Natural killer cell treated with Interleukin-12 subunit alpha and Interleukin-12 subunit beta and Interleukin-15 and Interleukin-18, amount 100 ng/mL, for 72 hours (primary cell): ENCODE results near the gene TIMM44. TPM values are rescaled to one million over a fixed set of nuclear protein-coding genes. Genes with fewer than 3 reads are reported as not detected.
"Not testable (repeated sequence)": the region's sequence is repeated elsewhere in the genome, so short reads cannot be mapped to it uniquely, and the experiment has no call there.

Source experiments
- ATAC-seq, 2 donors: fragments of 150-1000 bp; cut with Tn5 transposase in 1 of 2; sonication (Bioruptor Pico), chemical (Tn5 transposase) in 1 of 2; 2 replicates each; pipeline ENCODE4 v1.10.0; 2021
- DNase-seq: peaks from one replicate; pipeline ENCODE4 v3.0.0; 2022; ENCODE audit warnings: low spot score
- H3K27ac Mint-ChIP-seq, 2 donors: 1 replicate in 1 of 2; 2 replicates in 1 of 2; pipeline ENCODE4 v1.8.0; 2022; ENCODE audit warnings: mixed read lengths in 2 of 2, mild to moderate bottlenecking in 1 of 2, moderate library complexity in 1 of 2
- H3K27me3 Mint-ChIP-seq, 2 donors: 1 replicate in 1 of 2; 2 replicates in 1 of 2; pipeline ENCODE4 v1.8.0; 2022; ENCODE audit warnings: mixed read lengths in 2 of 2
- H3K36me3 Mint-ChIP-seq: one replicate; pipeline ENCODE4 v1.8.0; 2022; ENCODE audit warnings: mixed read lengths
- H3K4me1 Mint-ChIP-seq, 2 donors: 1 replicate in 1 of 2; 2 replicates in 1 of 2; pipeline ENCODE4 v1.8.0; 2022; ENCODE audit warnings: low read depth in 2 of 2, mixed read lengths in 2 of 2, mild to moderate bottlenecking in 1 of 2
- H3K4me3 Mint-ChIP-seq: one replicate; pipeline ENCODE4 v1.8.0; 2022; ENCODE audit warnings: mixed read lengths
- H3K9me3 Mint-ChIP-seq: 2 replicates; pipeline ENCODE4 v1.8.0; 2022; ENCODE audit warnings: mixed read lengths
- total RNA-seq, 2 donors: library from RNA; stranded (reverse); gene quantifications; one replicate each; pipeline ENCODE4 v1.2.3, GENCODE V29; 2022

Gene TIMM44
- total RNA-seq, 2 donors from 2014 or later = 76.0 to 126 TPM

GRCh38 chr19:7947939-7948338 lies 4.5 kb upstream of the TIMM44 start:
- Mint-ChIP-seq H3K4me3 (no peak overlapping the region), H3K4me1 (peaks cover 16 to 17% of the 10 kb centered on the region in 2 donors), H3K27ac (no peak overlapping the region), H3K36me3 (no peaks in the 10 kb centered on the region), H3K9me3 (no peaks in the 10 kb centered on the region), H3K27me3 (no peaks in the 10 kb centered on the region)
- ATAC-seq (no peak), DNase-seq (no peak)

GRCh38 chr19:7944177-7944761 lies 803 bp upstream of the TIMM44 start:
- ATAC-seq = peak; percentile 54 to 57
- peak overlapping the region; percentile 97 for H3K4me3 Mint-ChIP-seq
- peak; percentile 82 for DNase-seq
- H3K27ac Mint-ChIP-seq = peak overlapping the region; percentile 88 to 92
- H3K4me1 Mint-ChIP-seq = peaks cover 23 to 25% of the 10 kb centered on the region in 2 donors
- H3K27me3 Mint-ChIP-seq = no peaks in the 10 kb centered on the region
- no peaks in the 10 kb centered on the region for H3K9me3 Mint-ChIP-seq
- H3K36me3 Mint-ChIP-seq = no peaks in the 10 kb centered on the region

GRCh38 chr19:7942981-7943443 lies 454 bp downstream of the TIMM44 start:
- Mint-ChIP-seq H3K36me3 (peaks cover 6% of the 10 kb centered on the region), H3K27ac (peak overlapping the region; percentile 88 to 92), H3K4me1 (peaks cover 23 to 25% of the 10 kb centered on the region in 2 donors), H3K4me3 (peak overlapping the region; percentile 97), H3K27me3 (no peaks in the 10 kb centered on the region), H3K9me3 (no peaks in the 10 kb centered on the region)
- ATAC-seq = peak in 1 of 2 donors; percentile 9
- no peak for DNase-seq

- Mint-ChIP-seq H3K9me3 (no peaks in the 10 kb centered on the region), H3K36me3 (peaks cover 6% of the 10 kb centered on the region), H3K27ac (peak overlapping the region in 1 of 2 donors; percentile 92), H3K4me3 (peak overlapping the region; percentile 97), H3K4me1 (peaks cover 23 to 25% of the 10 kb centered on the region in 2 donors), H3K27me3 (no peaks in the 10 kb centered on the region)
- ATAC-seq (no peak), DNase-seq (no peak)
These were observed 1.4 kb downstream of the TIMM44 start for GRCh38 chr19:7941895-7942596.

GRCh38 chr19:7940841-7941240 lies 2.6 kb downstream of the TIMM44 start:
- no peak for ATAC-seq
- H3K9me3 Mint-ChIP-seq = no peaks in the 10 kb centered on the region
- no peak for DNase-seq
- peaks cover 6% of the 10 kb centered on the region for H3K36me3 Mint-ChIP-seq
- H3K27me3 Mint-ChIP-seq = no peaks in the 10 kb centered on the region
- H3K4me3 Mint-ChIP-seq = peak overlapping the region; percentile 59
- peaks cover 23 to 25% of the 10 kb centered on the region in 2 donors for H3K4me1 Mint-ChIP-seq
- H3K27ac Mint-ChIP-seq = peak overlapping the region in 1 of 2 donors; percentile 28

GRCh38 chr19:7934766-7935165 lies 8.7 kb downstream of the TIMM44 start:
- Mint-ChIP-seq H3K36me3 (peaks cover 6% of the 10 kb centered on the region), H3K4me1 (no peaks in the 10 kb centered on the region), H3K4me3 (no peak overlapping the region), H3K9me3 (no peaks in the 10 kb centered on the region), H3K27ac (no peak overlapping the region), H3K27me3 (no peaks in the 10 kb centered on the region)
- DNase-seq = no peak
- no peak for ATAC-seq

GRCh38 chr19:7933828-7934725 lies 9.4 kb downstream of the TIMM44 start:
- Mint-ChIP-seq H3K4me3 (no peak overlapping the region), H3K4me1 (peaks cover 0 to 2% of the 10 kb centered on the region in 2 donors), H3K36me3 (peaks cover 6% of the 10 kb centered on the region), H3K9me3 (no peaks in the 10 kb centered on the region), H3K27ac (no peak overlapping the region), H3K27me3 (no peaks in the 10 kb centered on the region)
- ATAC-seq (no peak), DNase-seq (no peak)

- DNase-seq = no peak
- Mint-ChIP-seq H3K9me3 (no peaks in the 10 kb centered on the region), H3K27ac (no peak overlapping the region), H3K4me3 (no peak overlapping the region), H3K27me3 (no peaks in the 10 kb centered on the region), H3K36me3 (no peaks in the 10 kb centered on the region), H3K4me1 (peaks cover 0 to 5% of the 10 kb centered on the region in 2 donors)
- no peak for ATAC-seq
These were observed 10.1 kb downstream of the TIMM44 start for GRCh38 chr19:7933411-7933810.

- H3K4me1 Mint-ChIP-seq = peaks cover 0 to 5% of the 10 kb centered on the region in 2 donors
- H3K4me3 Mint-ChIP-seq = no peak overlapping the region
- H3K27me3 Mint-ChIP-seq = no peaks in the 10 kb centered on the region
- ATAC-seq = no peak
- DNase-seq = no peak
- H3K9me3 Mint-ChIP-seq = no peaks in the 10 kb centered on the region
- no peaks in the 10 kb centered on the region for H3K36me3 Mint-ChIP-seq
- no peak overlapping the region for H3K27ac Mint-ChIP-seq
These were observed 10.6 kb downstream of the TIMM44 start for GRCh38 chr19:7932930-7933300.

- Mint-ChIP-seq H3K27ac (no peak overlapping the region), H3K36me3 (no peaks in the 10 kb centered on the region), H3K4me1 (peaks cover 0 to 5% of the 10 kb centered on the region in 2 donors)
These were observed 11.1 kb downstream of the TIMM44 start for GRCh38 chr19:7932276-7932929.

GRCh38 chr19:7931221-7932061 lies 12.0 kb downstream of the TIMM44 start:
- no peaks in the 10 kb centered on the region for H3K9me3 Mint-ChIP-seq
- H3K4me1 Mint-ChIP-seq = peaks cover 0 to 7% of the 10 kb centered on the region in 2 donors
- DNase-seq (no peak), ATAC-seq (no peak)
- H3K27me3 Mint-ChIP-seq = no peaks in the 10 kb centered on the region
- H3K4me3 Mint-ChIP-seq = no peak overlapping the region
- no peaks in the 10 kb centered on the region for H3K36me3 Mint-ChIP-seq
- no peak overlapping the region for H3K27ac Mint-ChIP-seq

More at GRCh38 chr19:7932276-7932929, 11.1 kb downstream of the TIMM44 start:
- ATAC-seq (no peak), DNase-seq (no peak)
- no peak overlapping the region for H3K4me3 Mint-ChIP-seq
- H3K27me3 Mint-ChIP-seq = no peaks in the 10 kb centered on the region
- no peaks in the 10 kb centered on the region for H3K9me3 Mint-ChIP-seq

GRCh38 chr19:7930765-7931164 lies 12.7 kb downstream of the TIMM44 start:
- Mint-ChIP-seq H3K27me3 (no peaks in the 10 kb centered on the region), H3K27ac (no peak overlapping the region), H3K36me3 (no peaks in the 10 kb centered on the region), H3K4me1 (peaks cover 0 to 10% of the 10 kb centered on the region in 2 donors), H3K9me3 (no peaks in the 10 kb centered on the region), H3K4me3 (no peak overlapping the region)
- DNase-seq = no peak
- no peak for ATAC-seq

- H3K9me3 Mint-ChIP-seq, H3K36me3 Mint-ChIP-seq, ATAC-seq, H3K27me3 Mint-ChIP-seq, H3K4me3 Mint-ChIP-seq, DNase-seq, H3K27ac Mint-ChIP-seq: not testable (repeated sequence)
- H3K4me1 Mint-ChIP-seq = peaks cover 0 to 10% of the 10 kb centered on the region in 2 donors
These were observed 13.4 kb downstream of the TIMM44 start for GRCh38 chr19:7930030-7930429.
